GM12878 (cell line): ENCODE measurements around the gene ATP1A3. TPM values are rescaled to one million over a fixed set of nuclear protein-coding genes. Genes with fewer than 3 reads are reported as not detected.

Experiments
- BHLHE40 ChIP-seq, 2 experiments: fragments of 450-650 bp in 1 of 2; IDR thresholded peaks; 2 replicates each; pipeline ENCODE4 v1.6.1; 2011 to 2017; ENCODE audit warnings: low read depth in 2 of 2, borderline replicate concordance in 1 of 2, improper control_type of control experiment in 1 of 2, low read length in 1 of 2, mild to moderate bottlenecking in 1 of 2
- CBX5 ChIP-seq: sonication (generic); IDR thresholded peaks from 2 replicates; pipeline ENCODE4 v1.6.1; 2016; ENCODE audit warnings: low read depth, moderate library complexity, mild to moderate bottlenecking, inconsistent platforms
- CHD2 ChIP-seq: IDR thresholded peaks from 2 replicates; pipeline ENCODE4 v1.6.1; 2011; ENCODE audit warnings: low read depth, low read length, improper control_type of control experiment, borderline replicate concordance
- GATAD2B ChIP-seq: fragments of 450-650 bp; conservative IDR thresholded peaks from 2 replicates; pipeline ENCODE4 v1.6.1; 2017; ENCODE audit warnings: low read depth, mild to moderate bottlenecking, moderate library complexity
- HDAC2 ChIP-seq: fragments of 200-600 bp; sonication (generic); IDR thresholded peaks from 2 replicates; pipeline ENCODE4 v1.6.1; 2017
- MEF2B ChIP-seq: fragments of 450-650 bp; IDR thresholded peaks from 2 replicates; pipeline ENCODE4 v1.6.1; 2018; ENCODE audit warnings: mild to moderate bottlenecking, moderate library complexity; ENCODE audit not compliant: partially characterized antibody, poor library complexity, severe bottlenecking
- PAX5 ChIP-seq: IDR thresholded peaks from 2 replicates; pipeline ENCODE4 v1.6.1; 2011; ENCODE audit warnings: low read depth, low read length, borderline replicate concordance
- RCOR1 ChIP-seq: conservative IDR thresholded peaks from 2 replicates; pipeline ENCODE4 v1.6.1; 2012; ENCODE audit warnings: low read depth, low read length, improper control_type of control experiment
- SMAD1 ChIP-seq: fragments of 450-650 bp; IDR thresholded peaks from 2 replicates; pipeline ENCODE4 v1.6.1; 2018; ENCODE audit warnings: mild to moderate bottlenecking, low read depth; ENCODE audit not compliant: partially characterized antibody
- SMAD5 ChIP-seq: IDR thresholded peaks from 2 replicates; pipeline ENCODE4 v1.6.1; 2016; ENCODE audit warnings: antibody characterized with exemption, low read depth
- SMC3 ChIP-seq: IDR thresholded peaks from 2 replicates; pipeline ENCODE4 v1.6.1; 2011; ENCODE audit warnings: low read length, improper control_type of control experiment, borderline replicate concordance
- SREBF2 ChIP-seq: IDR thresholded peaks from 2 replicates; pipeline ENCODE4 v1.6.1; 2012; ENCODE audit warnings: mild to moderate bottlenecking, low read length
- SRF ChIP-seq, 2 experiments: IDR thresholded peaks; 2 replicates each; pipeline ENCODE4 v1.6.1; 2011; ENCODE audit warnings: low read depth in 2 of 2, low read length in 2 of 2, mild to moderate bottlenecking in 1 of 2, moderate library complexity in 1 of 2
- SUZ12 ChIP-seq: fragments of 200-600 bp; sonication (generic); IDR thresholded peaks from one replicate; pipeline ENCODE4 v1.6.1; 2018; ENCODE audit warnings: antibody characterized with exemption, mild to moderate bottlenecking; ENCODE audit not compliant: unreplicated experiment
- TCF7 ChIP-seq: IDR thresholded peaks from 2 replicates; pipeline ENCODE4 v1.6.1; 2014; ENCODE audit warnings: antibody characterized with exemption, borderline replicate concordance
- ZNF384 ChIP-seq: IDR thresholded peaks from 2 replicates; pipeline ENCODE4 v1.6.1; 2012; ENCODE audit warnings: low read depth, mild to moderate bottlenecking, low read length, improper control_type of control experiment, borderline replicate concordance
- polyA plus RNA-seq, 11 experiments: library from polyadenylated mRNA; depleted of rRNA in 4 of 11; unstranded in 6 of 11; stranded (reverse) in 5 of 11; fragments of >200 nt; fragmentation: Nextera tagmentation in 4 of 11; fragmentation: Illumina TruSeq in 1 of 11; extraction: Ambion mirVana in 4 of 11; extraction: Trizol in 1 of 11; gene quantifications; 1 replicate in 1 of 11; 2 replicates in 10 of 11; pipeline versions ENCODE4 v1.2.1 to v1.2.3, GENCODE V29; 2011 to 2016; ENCODE audit warnings: inconsistent platforms in 2 of 11, missing spikeins in 2 of 11, low read depth in 1 of 11
- total RNA-seq, 4 experiments: library from RNA; depleted of rRNA in 3 of 4; stranded (reverse); fragments of >200 nt in 3 of 4; fragmentation: Illumina TruSeq in 1 of 4; extraction: Trizol in 1 of 4; gene quantifications; 2 replicates each; pipeline versions ENCODE4 v1.2.1 to v1.2.3, GENCODE V29; 2013 to 2021
- TF ChIP-seq, protein P1 (sequence below): fragments of 450-650 bp; IDR thresholded peaks from 2 replicates; pipeline ENCODE4 v1.6.1; 2018; ENCODE audit warnings: mild to moderate bottlenecking, low read depth, moderate library complexity; ENCODE audit not compliant: partially characterized antibody
- TF ChIP-seq, protein P2 (sequence below): fragments of 450-650 bp; IDR thresholded peaks from 2 replicates; pipeline ENCODE4 v1.6.1; 2017; ENCODE audit warnings: mild to moderate bottlenecking, low read depth, inconsistent platforms; ENCODE audit not compliant: poor library complexity, severe bottlenecking
- TF ChIP-seq, protein P3 (sequence below): fragments of 450-650 bp; IDR thresholded peaks from 2 replicates; pipeline ENCODE4 v1.6.1; 2017; ENCODE audit warnings: low read depth, mild to moderate bottlenecking, moderate library complexity
- TF ChIP-seq, protein P4 (sequence below): IDR thresholded peaks from 2 replicates; pipeline ENCODE4 v1.6.1; 2012; ENCODE audit warnings: low read depth, low read length, improper control_type of control experiment
- TF ChIP-seq, protein P5 (sequence below): fragments of 450-650 bp; IDR thresholded peaks from 2 replicates; pipeline ENCODE4 v1.6.1; 2016; ENCODE audit warnings: mild to moderate bottlenecking

ATP1A3 gene
- total and polyA plus RNA-seq, 10 of the 15 experiments (the other 5 are each of a cell fraction or from before 2014, with no cell fraction given) = 0.17 to 0.86 (median 0.32) TPM; not detected in 2

DNA sequence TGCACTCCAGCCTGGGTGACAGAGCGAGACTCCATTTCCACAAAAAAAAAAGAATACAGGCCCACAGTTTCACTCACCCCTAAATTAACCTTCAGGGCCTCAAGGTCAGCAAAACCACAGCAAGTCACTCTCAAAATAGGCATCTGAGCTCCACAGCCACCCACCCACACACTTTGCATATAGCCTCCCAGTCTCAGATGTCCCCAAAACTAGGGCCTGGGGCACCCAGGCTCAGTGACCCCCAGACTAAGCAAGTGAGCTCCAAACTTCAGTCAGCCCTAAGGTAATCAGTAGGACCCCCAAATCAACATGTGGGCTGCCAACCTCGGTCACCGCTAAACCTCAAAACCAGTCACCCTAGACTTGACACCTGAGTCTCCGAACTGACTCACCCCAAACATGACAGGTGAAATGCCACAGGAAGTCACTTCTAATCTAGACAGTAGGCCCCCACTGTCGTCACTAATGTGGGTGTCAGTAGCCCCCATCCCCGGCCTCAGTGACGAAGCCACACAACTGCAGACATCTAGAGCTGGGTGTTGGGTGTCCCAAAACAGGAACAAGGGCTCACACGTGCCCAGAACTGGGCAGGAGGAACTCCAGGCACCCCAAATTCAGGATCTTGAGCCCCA, 48.8 kb downstream of the ATP1A3 start (continued):
- TF ChIP-seq, protein P1, sequence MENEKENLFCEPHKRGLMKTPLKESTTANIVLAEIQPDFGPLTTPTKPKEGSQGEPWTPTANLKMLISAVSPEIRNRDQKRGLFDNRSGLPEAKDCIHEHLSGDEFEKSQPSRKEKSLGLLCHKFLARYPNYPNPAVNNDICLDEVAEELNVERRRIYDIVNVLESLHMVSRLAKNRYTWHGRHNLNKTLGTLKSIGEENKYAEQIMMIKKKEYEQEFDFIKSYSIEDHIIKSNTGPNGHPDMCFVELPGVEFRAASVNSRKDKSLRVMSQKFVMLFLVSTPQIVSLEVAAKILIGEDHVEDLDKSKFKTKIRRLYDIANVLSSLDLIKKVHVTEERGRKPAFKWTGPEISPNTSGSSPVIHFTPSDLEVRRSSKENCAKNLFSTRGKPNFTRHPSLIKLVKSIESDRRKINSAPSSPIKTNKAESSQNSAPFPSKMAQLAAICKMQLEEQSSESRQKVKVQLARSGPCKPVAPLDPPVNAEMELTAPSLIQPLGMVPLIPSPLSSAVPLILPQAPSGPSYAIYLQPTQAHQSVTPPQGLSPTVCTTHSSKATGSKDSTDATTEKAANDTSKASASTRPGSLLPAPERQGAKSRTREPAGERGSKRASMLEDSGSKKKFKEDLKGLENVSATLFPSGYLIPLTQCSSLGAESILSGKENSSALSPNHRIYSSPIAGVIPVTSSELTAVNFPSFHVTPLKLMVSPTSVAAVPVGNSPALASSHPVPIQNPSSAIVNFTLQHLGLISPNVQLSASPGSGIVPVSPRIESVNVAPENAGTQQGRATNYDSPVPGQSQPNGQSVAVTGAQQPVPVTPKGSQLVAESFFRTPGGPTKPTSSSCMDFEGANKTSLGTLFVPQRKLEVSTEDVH = peak; percentile 85
- TF ChIP-seq GATAD2B (peak; percentile 96), SMC3 (no peak; the same call in 1 of the 2 replicates), SMAD1 (no peak), SRF (IDR thresholded peaks at IDR 0.05; ENCODE audit: low read depth in 2 of 2, low read length in 2 of 2) (peak; percentile 76 to 86), RCOR1 (no peak), PAX5 (peak; percentile 98), TCF7 (no peak), SREBF2 (no peak), ZNF384 (peak; percentile 80; the same call in 1 of the 2 replicates), CBX5 (no peak), BHLHE40 (IDR thresholded peaks at IDR 0.05; ENCODE audit: borderline replicate concordance in 1 of 2, low read depth in 2 of 2, low read length in 1 of 2) (peak; percentile 97 to 98), MEF2B (peak; percentile 98), CHD2 (peak; percentile 88; the same call in 1 of the 2 replicates), SMAD5 (no peak), HDAC2 (no peak), SUZ12 (no peak)
- TF ChIP-seq, protein P2, sequence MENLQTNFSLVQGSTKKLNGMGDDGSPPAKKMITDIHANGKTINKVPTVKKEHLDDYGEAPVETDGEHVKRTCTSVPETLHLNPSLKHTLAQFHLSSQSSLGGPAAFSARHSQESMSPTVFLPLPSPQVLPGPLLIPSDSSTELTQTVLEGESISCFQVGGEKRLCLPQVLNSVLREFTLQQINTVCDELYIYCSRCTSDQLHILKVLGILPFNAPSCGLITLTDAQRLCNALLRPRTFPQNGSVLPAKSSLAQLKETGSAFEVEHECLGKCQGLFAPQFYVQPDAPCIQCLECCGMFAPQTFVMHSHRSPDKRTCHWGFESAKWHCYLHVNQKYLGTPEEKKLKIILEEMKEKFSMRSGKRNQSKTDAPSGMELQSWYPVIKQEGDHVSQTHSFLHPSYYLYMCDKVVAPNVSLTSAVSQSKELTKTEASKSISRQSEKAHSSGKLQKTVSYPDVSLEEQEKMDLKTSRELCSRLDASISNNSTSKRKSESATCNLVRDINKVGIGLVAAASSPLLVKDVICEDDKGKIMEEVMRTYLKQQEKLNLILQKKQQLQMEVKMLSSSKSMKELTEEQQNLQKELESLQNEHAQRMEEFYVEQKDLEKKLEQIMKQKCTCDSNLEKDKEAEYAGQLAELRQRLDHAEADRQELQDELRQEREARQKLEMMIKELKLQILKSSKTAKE = peak; percentile 99
- TF ChIP-seq, protein P3, sequence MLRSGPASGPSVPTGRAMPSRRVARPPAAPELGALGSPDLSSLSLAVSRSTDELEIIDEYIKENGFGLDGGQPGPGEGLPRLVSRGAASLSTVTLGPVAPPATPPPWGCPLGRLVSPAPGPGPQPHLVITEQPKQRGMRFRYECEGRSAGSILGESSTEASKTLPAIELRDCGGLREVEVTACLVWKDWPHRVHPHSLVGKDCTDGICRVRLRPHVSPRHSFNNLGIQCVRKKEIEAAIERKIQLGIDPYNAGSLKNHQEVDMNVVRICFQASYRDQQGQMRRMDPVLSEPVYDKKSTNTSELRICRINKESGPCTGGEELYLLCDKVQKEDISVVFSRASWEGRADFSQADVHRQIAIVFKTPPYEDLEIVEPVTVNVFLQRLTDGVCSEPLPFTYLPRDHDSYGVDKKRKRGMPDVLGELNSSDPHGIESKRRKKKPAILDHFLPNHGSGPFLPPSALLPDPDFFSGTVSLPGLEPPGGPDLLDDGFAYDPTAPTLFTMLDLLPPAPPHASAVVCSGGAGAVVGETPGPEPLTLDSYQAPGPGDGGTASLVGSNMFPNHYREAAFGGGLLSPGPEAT = peak; percentile 90; the same call in 1 of the 2 replicates
- TF ChIP-seq, protein P4, sequence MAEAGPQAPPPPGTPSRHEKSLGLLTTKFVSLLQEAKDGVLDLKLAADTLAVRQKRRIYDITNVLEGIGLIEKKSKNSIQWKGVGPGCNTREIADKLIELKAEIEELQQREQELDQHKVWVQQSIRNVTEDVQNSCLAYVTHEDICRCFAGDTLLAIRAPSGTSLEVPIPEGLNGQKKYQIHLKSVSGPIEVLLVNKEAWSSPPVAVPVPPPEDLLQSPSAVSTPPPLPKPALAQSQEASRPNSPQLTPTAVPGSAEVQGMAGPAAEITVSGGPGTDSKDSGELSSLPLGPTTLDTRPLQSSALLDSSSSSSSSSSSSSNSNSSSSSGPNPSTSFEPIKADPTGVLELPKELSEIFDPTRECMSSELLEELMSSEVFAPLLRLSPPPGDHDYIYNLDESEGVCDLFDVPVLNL = no peak
- TF ChIP-seq, protein P5, sequence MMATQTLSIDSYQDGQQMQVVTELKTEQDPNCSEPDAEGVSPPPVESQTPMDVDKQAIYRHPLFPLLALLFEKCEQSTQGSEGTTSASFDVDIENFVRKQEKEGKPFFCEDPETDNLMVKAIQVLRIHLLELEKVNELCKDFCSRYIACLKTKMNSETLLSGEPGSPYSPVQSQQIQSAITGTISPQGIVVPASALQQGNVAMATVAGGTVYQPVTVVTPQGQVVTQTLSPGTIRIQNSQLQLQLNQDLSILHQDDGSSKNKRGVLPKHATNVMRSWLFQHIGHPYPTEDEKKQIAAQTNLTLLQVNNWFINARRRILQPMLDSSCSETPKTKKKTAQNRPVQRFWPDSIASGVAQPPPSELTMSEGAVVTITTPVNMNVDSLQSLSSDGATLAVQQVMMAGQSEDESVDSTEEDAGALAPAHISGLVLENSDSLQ = peak; percentile 85
